ENCODE measurements around the gene COPRS.
"Not testable (repeated sequence)": the region's sequence is repeated elsewhere in the genome, so short reads cannot be mapped to it uniquely, and the experiment has no call there.

Gene COPRS

GRCh38 chr17:31845291-31845690 is 13.8 kb downstream of the COPRS start:
- in situ Hi-C loops (cut with MboI; ENCODE audit: low sequenced_read_pairs): loop anchor here (10.0 to 25.0 kb wide), 2 partner anchors 310 to 408 kb away; no protein-coding TSS in a partner anchor

- in situ Hi-C loops (cut with MboI; ENCODE audit: low sequenced_read_pairs): loop anchor here (10.0 to 25.0 kb wide), 2 partner anchors 308 to 406 kb away; no protein-coding TSS in a partner anchor
Observed at GRCh38 chr17:31843070-31843745, 15.8 kb downstream of the COPRS start.

DNA sequence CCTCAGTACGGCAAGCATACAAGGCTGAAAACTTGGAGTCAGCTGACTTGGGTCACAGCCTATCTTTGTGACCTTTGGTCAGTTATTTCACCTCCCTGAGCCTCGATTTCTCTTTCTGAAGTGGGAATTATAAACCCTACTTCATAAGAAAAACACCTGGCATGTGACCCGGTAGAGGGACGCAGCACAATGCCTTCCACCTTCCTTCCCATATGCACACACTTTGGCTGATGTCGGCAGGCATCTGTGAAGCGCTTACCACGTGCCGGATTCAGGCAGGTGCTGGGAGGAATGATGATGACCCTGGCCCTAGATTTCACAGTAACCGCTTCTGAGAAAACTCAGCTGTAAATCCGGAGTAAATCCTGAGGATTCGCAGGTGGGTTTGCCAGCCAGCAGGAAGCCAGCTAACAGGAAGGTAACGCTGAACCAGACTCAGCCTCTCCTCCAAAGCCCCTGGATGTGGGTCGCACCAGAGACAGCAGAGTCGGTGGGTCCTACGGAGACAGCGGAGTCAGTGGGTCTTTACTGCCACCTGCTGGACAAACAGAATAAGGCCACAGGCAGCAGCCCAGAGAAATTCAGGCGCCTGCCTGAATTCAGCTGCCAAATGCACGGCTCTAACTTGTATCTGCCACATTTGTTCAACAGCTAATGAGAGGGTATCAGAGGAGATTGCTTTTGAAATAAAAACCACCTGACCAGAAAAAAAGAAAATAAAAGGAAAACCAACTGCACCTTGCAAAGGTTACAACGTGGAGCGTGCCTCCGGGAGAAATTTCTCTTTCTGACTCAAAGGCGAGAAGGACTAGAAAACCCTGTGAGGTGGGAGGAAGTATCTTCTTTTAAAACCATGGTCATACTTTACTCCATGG is 16.6 kb downstream of the COPRS start:
- in situ Hi-C loops (cut with MboI; ENCODE audit: low sequenced_read_pairs): loop anchor here (10.0 to 25.0 kb wide), 2 partner anchors 308 to 405 kb away; no protein-coding TSS in a partner anchor

DNA sequence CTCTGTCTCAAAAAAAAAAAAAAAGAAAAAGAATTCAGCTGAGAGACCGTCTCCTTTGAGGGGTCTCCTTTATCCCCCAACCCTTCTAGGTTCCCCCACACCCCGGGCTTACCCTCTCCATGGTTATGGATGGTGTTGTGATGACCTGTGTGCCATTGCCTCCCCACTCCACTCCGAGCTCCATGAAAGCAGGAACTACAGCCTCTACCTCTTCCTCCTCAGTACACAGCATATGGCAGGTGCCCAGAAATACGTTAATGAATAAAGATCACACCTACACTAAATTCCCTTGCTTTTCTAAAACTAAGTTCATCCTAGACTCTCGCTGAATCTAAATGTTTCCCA is 17.2 kb downstream of the COPRS start:
- in situ Hi-C loops (cut with MboI; ENCODE audit: low sequenced_read_pairs): loop anchor here (10.0 to 25.0 kb wide), 2 partner anchors 307 to 405 kb away; no protein-coding TSS in a partner anchor

GRCh38 chr17:31838636-31839225 is 20.3 kb downstream of the COPRS start:
- in situ Hi-C loops (cut with MboI; ENCODE audit: low sequenced_read_pairs): loop anchor here (25.0 kb wide), 1 partner anchor 401 kb away; no protein-coding TSS in a partner anchor

DNA sequence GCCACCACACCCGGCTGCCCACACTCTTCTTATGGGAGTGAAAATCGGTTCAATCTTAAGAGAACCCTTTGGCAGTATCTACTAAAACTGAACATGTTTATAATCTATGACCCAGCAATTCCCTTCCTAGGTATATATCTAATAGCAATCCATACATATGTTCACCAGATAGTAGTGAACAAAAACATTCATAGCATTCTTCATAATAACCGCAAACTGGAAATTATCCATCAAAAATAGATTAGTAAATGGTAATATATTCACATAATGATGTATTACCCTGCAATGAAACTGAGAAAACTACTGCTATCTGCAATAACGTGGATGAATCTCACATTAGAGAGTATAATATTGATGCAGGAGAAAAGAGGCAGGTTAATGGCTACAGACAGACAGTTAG is 23.1 kb downstream of the COPRS start:
- in situ Hi-C loops (cut with MboI; ENCODE audit: low sequenced_read_pairs): loop anchor here (25.0 kb wide), 1 partner anchor 399 kb away; no protein-coding TSS in a partner anchor

GRCh38 chr17:31834448-31834847 is 24.6 kb downstream of the COPRS start:
- in situ Hi-C loops (cut with MboI; ENCODE audit: low sequenced_read_pairs): loop anchor here (25.0 kb wide), 1 partner anchor 397 kb away; no protein-coding TSS in a partner anchor

GRCh38 chr17:31832746-31833145 is 26.3 kb downstream of the COPRS start:
- in situ Hi-C loops (cut with MboI; ENCODE audit: low sequenced_read_pairs): loop anchor here (25.0 kb wide), 1 partner anchor 395 kb away; no protein-coding TSS in a partner anchor

- in situ Hi-C loops (cut with MboI; ENCODE audit: low sequenced_read_pairs): loop anchor here (25.0 kb wide), 1 partner anchor 394 kb away; no protein-coding TSS in a partner anchor
Observed at GRCh38 chr17:31830971-31831858, 27.8 kb downstream of the COPRS start.

DNA sequence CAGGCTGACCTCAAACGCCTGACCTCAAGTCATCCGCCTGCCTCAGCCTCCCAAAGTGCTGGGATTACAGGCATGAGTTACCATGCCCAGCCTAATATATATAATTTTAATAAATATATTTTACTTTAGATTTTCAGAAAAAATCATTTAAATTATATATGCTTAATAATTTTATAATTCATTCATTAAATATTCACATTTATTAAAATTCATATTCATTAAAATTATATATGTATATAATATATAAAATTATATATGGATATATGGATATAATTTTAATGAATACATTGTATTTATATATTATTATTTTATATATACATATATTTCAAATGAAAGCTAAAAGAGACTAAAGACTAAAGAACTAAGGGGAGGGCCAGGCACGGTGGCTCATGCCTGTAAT is 29.4 kb downstream of the COPRS start:
- in situ Hi-C loops (cut with MboI; ENCODE audit: low sequenced_read_pairs): loop anchor here (25.0 kb wide), 1 partner anchor 392 kb away; no protein-coding TSS in a partner anchor

DNA sequence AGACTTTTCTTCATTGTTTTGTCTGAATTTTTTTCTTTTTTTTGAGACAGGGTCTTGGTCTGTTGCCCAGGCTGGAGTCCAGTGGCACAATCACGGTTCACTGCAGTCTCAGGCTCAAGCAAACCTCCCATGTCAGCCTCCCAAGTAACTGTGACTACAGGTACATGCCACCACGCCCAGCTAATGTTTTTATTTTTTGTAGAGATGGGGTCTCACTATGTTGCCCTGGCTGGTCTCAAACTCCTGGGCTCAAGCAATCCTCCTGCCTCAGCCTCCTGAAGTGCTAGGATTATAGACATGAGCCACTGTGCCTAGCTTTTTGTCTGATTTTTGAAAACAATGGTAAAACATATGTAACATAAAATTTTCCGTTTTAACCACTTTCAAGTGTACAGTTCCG is 30.1 kb downstream of the COPRS start:
- in situ Hi-C loops (cut with MboI; ENCODE audit: low sequenced_read_pairs): loop anchor here (25.0 kb wide), 1 partner anchor 392 kb away; no protein-coding TSS in a partner anchor

DNA sequence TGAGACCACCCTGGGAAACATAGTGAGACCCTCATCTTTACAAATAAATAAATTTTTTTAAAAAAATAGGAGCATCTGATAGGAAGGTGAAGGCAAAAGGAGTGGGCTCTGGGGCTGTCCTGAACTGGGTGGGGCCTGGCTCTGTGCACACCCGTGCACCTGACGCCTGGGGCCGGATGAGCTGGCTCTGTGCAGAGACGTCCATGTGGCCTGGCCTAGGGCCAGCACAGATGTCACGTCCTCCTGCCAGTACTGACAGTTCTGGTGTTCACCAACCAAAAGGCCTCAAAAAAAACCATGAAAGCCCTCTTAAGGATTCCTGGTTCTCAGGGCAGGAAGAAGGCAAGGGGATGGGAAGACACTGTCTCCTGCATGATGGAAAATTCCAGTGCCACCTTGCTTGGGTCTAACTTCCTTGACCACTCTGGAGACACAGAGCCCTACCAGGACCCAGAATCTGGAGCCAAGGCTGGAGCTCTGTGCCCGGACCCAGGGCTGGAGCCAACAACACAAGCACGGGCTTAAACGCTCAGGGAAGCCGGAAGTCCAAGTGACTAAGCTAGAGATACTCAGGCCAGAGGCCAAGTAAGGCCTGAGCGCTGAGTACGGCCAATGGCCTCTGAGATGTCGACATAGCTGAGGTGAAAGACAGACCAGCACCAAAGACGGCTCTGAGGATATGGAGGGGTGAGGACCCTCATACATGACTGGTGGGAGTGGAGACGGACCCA is 32.9 kb downstream of the COPRS start:
- in situ Hi-C loops (cut with MboI; ENCODE audit: low sequenced_read_pairs): loop anchor here (25.0 kb wide), 1 partner anchor 389 kb away; no protein-coding TSS in a partner anchor

DNA sequence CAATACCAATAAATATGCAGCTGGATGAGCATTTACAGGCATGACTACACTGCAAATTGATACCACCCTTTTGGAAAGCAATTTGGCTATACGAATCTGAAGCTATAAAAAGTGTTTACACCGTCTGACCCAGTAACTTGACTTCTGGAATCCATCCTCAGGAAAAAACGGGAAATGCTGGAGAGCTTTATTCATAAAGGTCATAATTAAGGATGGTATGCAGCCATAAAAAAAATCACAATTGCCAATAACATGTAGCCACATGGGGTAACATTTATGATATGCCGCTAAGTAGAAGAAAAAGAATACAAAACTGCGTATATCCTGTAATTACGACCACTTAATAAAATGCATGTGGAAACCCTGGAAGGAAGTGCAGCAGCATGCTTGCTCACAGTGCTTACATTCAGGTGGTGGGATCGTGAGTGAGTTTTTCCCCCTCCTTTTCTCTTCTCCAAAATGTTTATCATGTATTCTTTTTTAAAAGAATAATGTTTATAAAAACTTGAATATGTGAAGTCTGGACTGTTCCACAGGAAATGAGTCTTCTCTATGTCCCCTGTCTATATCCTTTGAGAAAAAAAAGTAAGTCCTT is 34.2 kb downstream of the COPRS start:
- in situ Hi-C loops (cut with MboI; ENCODE audit: low sequenced_read_pairs): loop anchor here (25.0 kb wide), 1 partner anchor 388 kb away; no protein-coding TSS in a partner anchor

- in situ Hi-C loops (cut with MboI; ENCODE audit: low sequenced_read_pairs): no loop called here
Observed at GRCh38 chr17:31823014-31823413, 36.0 kb downstream of the COPRS start.

GRCh38 chr17:31820691-31821435 is 38.2 kb downstream of the COPRS start:
- in situ Hi-C loops (cut with MboI; ENCODE audit: low sequenced_read_pairs): no loop called here

DNA sequence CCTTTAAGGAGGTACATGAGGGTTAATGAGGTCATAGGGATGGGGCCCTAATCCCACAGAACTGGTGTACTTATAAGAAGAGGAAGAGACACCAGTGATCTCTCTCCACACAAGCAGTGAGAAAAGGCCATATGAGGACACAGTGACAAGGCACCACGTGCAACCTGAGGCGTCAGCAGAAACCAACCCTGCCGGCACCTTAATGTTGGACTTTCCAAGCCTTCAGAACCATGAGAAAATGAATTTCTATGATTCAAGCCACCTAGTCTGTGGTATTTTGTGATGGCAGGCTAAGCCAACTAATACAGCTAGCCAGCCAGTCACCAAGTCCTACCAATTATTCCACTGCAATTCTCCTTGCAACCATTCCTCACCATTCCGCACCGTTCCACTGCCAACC is 39.5 kb downstream of the COPRS start:
- in situ Hi-C loops (cut with MboI; ENCODE audit: low sequenced_read_pairs): no loop called here

GRCh38 chr17:31818863-31819262 is 40.2 kb downstream of the COPRS start:
- in situ Hi-C loops (cut with MboI; ENCODE audit: low sequenced_read_pairs): not testable (repeated sequence)

DNA sequence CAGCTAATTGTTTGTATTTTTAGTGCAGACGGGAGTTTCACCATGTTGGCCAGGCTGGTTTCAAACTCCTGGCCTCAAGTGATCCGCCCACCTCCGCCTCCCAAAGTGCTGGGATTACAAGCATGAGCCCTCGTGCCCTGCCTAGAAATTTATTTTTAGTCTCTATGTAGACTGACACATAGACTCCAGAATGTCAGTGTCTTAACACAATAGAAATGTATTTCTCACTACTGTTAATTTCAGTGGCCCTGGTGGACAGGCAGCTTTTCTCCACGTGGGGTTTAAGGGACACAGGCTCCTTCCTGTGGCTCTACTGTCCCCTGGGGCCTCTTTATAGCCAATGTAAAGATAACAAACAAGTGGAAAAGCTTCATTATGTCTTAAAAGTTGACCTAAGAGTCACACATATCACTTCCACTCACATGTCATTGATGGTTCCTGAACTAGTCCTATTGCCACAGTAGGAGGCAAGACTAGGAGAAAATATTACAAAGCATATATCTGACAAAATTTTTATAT is 43.8 kb downstream of the COPRS start:
- in situ Hi-C loops (cut with MboI; ENCODE audit: low sequenced_read_pairs): no loop called here
